Osteoblast (primary cell): ENCODE data around the gene ADH1C. TPM values are rescaled to one million over a fixed set of nuclear protein-coding genes. Genes with fewer than 3 reads are reported as not detected.
"Not testable (repeated sequence)": the region's sequence is repeated elsewhere in the genome, so short reads cannot be mapped to it uniquely, and the experiment has no call there.

Experiments used
- DNase-seq: peaks from one replicate; pipeline ENCODE4 v3.0.0; 2011; ENCODE audit warnings: low spot score, mixed read lengths; ENCODE audit not compliant: insufficient read length; ENCODE audit errors: missing footprints
- H2AFZ ChIP-seq: 2 replicates; pipeline ENCODE4 v1.6.0; 2011; ENCODE audit warnings: mild to moderate bottlenecking, low read length
- H3K27ac ChIP-seq: 2 replicates; pipeline ENCODE4 v1.5.1; 2011; ENCODE audit warnings: mild to moderate bottlenecking, low read depth, low read length, moderate library complexity
- H3K27me3 ChIP-seq: 2 replicates; pipeline ENCODE4 v1.6.0; 2012; ENCODE audit warnings: mild to moderate bottlenecking, control low read depth, inconsistent platforms, low read length, moderate library complexity; ENCODE audit not compliant: insufficient read depth
- H3K36me3 ChIP-seq: 2 replicates; pipeline ENCODE4 v1.5.1; 2011; ENCODE audit warnings: mild to moderate bottlenecking, low read length, control low read depth, moderate library complexity; ENCODE audit not compliant: insufficient read depth
- H3K4me1 ChIP-seq: 2 replicates; pipeline ENCODE4 v1.5.1; 2011; ENCODE audit warnings: mild to moderate bottlenecking, low read length, control low read depth, moderate library complexity; ENCODE audit not compliant: insufficient read depth
- H3K4me2 ChIP-seq: 2 replicates; pipeline ENCODE4 v1.6.0; 2011; ENCODE audit warnings: mild to moderate bottlenecking, low read length; ENCODE audit not compliant: insufficient read depth
- H3K4me3 ChIP-seq: fragments of 200-600 bp; sonication (generic); 3 replicates; pipeline ENCODE4 v1.5.1; 2012; ENCODE audit warnings: mild to moderate bottlenecking, low read length, inconsistent platforms; ENCODE audit not compliant: insufficient read depth
- H3K79me2 ChIP-seq: 2 replicates; pipeline ENCODE4 v1.6.0; 2012; ENCODE audit warnings: mild to moderate bottlenecking, low read length, control low read depth, inconsistent platforms; ENCODE audit not compliant: insufficient read depth
- H3K9me3 ChIP-seq: 2 replicates; pipeline ENCODE4 v1.5.1; 2011; ENCODE audit warnings: low read depth, low read length, control low read depth
- H4K20me1 ChIP-seq: 2 replicates; pipeline ENCODE4 v1.6.0; 2012; ENCODE audit warnings: mild to moderate bottlenecking, low read length, control low read depth; ENCODE audit not compliant: insufficient read depth
- total RNA-seq: library from RNA; depleted of rRNA; stranded (reverse); fragments of >200 nt; gene quantifications from 2 replicates; pipeline ENCODE4 v1.2.3, GENCODE V29; 2012
- TF ChIP-seq, protein P1 (sequence below): IDR thresholded peaks from 2 replicates; pipeline ENCODE4 v1.5.1; 2011; ENCODE audit warnings: mild to moderate bottlenecking, low read depth, low read length, moderate library complexity; ENCODE audit errors: extremely low read depth

ADH1C gene
- total RNA-seq, 1 donor: 0.72 TPM

GRCh38 chr4:99349338-99349737 is 3.2 kb downstream of the ADH1C start:
- Histone ChIP-seq H3K4me1 (no peaks in the 10 kb centered on the region), H3K79me2 (no peaks in the 10 kb centered on the region), H2AFZ (no peak overlapping the region), H3K27me3 (no peaks in the 10 kb centered on the region), H3K4me2 (no peak overlapping the region), H3K9me3 (no peaks in the 10 kb centered on the region), H3K4me3 (no peak overlapping the region), H3K36me3 (no peaks in the 10 kb centered on the region), H3K27ac (no peak overlapping the region), H4K20me1 (no peaks in the 10 kb centered on the region)
- DNase-seq: no peak
- TF ChIP-seq, protein P1, sequence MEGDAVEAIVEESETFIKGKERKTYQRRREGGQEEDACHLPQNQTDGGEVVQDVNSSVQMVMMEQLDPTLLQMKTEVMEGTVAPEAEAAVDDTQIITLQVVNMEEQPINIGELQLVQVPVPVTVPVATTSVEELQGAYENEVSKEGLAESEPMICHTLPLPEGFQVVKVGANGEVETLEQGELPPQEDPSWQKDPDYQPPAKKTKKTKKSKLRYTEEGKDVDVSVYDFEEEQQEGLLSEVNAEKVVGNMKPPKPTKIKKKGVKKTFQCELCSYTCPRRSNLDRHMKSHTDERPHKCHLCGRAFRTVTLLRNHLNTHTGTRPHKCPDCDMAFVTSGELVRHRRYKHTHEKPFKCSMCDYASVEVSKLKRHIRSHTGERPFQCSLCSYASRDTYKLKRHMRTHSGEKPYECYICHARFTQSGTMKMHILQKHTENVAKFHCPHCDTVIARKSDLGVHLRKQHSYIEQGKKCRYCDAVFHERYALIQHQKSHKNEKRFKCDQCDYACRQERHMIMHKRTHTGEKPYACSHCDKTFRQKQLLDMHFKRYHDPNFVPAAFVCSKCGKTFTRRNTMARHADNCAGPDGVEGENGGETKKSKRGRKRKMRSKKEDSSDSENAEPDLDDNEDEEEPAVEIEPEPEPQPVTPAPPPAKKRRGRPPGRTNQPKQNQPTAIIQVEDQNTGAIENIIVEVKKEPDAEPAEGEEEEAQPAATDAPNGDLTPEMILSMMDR: no peak

DNA sequence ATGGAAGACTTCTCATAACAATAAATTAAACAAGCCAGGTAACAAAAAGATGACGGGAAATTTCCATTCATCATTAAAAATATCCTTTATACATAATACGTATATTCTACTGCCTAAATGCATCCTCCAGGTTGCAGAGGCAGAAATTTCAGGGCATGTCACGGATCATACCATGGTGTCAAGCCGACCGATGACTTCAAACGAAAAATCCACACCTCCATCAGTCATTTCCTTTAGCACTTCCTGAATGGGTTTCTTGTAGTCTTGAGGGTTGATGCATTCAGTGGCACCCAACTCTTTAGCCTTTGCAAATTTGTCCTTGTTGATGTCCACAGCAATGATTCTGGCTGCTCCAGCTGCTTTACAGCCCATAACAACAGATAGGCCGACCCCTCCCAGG is 9.9 kb downstream of the ADH1C start:
- not testable (repeated sequence) for H3K9me3 ChIP-seq, H3K27ac ChIP-seq, H2AFZ ChIP-seq, H3K36me3 ChIP-seq, H4K20me1 ChIP-seq, H3K4me3 ChIP-seq, H3K4me2 ChIP-seq, H3K27me3 ChIP-seq, H3K79me2 ChIP-seq, H3K4me1 ChIP-seq, DNase-seq

DNA sequence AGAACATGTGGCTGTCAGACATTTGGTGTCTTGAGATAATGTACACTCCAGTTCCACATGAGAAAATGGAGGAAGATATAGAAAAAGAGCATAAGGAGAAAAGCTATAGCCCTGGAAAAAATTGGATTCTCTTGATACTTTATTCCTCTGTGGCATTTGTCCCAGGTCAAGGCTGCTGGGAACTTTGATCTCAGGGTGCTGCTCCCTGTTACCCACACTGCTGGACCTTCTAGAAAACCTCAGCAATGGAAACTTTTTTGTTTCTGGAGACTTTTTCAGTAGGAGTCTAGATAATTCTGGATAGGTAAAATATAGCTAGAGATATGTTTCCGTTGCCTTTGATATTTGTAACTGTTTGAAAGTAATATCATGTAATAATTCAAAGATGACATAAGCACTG is 11.1 kb downstream of the ADH1C start:
- no peak for DNase-seq
- Histone ChIP-seq H3K9me3 (no peaks in the 10 kb centered on the region), H2AFZ (no peak overlapping the region), H3K27me3 (no peaks in the 10 kb centered on the region), H3K4me2 (no peak overlapping the region), H3K36me3 (no peaks in the 10 kb centered on the region), H3K79me2 (no peaks in the 10 kb centered on the region), H3K4me1 (no peaks in the 10 kb centered on the region), H3K4me3 (no peak overlapping the region), H4K20me1 (no peaks in the 10 kb centered on the region), H3K27ac (no peak overlapping the region)
- TF ChIP-seq, protein P1: no peak

DNA sequence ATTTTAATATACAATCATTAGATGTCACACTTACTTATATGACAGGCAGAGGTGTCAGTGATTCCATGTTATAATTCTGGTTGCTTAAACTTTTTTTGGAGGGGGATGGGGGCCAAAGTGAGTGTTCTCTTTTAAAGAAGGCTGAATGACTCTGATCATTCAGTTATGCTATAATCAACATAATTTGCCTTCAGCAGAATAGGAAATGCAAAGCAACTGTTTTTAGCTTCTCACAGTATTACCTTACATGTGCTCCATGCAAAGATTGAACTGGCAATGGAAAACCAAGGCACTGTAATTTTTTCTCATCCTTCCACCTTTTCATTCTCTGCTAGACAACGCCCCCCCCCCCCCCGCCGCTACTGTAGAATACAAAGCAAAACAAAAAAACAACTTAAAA is 13.4 kb downstream of the ADH1C start:
- Histone ChIP-seq H3K36me3 (no peaks in the 10 kb centered on the region), H3K4me2 (no peak overlapping the region), H3K27me3 (no peaks in the 10 kb centered on the region), H3K4me1 (no peaks in the 10 kb centered on the region), H3K79me2 (no peaks in the 10 kb centered on the region), H3K27ac (no peak overlapping the region), H3K9me3 (no peaks in the 10 kb centered on the region), H3K4me3 (no peak overlapping the region), H4K20me1 (no peaks in the 10 kb centered on the region), H2AFZ (no peak overlapping the region)
- TF ChIP-seq, protein P1: no peak
- no peak for DNase-seq
